ENCODE measurements around the gene ALDH18A1.

DNA sequence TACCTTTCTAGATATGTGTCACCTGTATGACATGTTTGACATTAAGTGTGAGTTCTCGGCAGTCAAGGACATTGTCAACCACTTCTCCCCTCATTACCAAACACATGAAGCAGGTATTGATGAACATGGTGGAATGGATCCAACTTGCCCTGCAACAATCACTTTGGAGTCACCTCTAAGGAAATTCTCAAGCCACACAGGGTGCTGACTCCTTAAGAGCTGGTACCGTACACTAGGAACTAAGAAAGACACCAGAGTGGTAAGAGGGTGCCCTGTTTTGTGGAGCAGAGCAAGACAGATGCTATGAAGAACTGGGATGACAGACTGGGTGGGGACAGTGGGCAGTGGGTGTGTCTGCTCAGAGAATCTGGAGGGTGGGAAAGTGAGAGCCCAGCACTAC, 77.9 kb downstream of the ALDH18A1 start:
- TF ChIP-seq, protein P1, sequence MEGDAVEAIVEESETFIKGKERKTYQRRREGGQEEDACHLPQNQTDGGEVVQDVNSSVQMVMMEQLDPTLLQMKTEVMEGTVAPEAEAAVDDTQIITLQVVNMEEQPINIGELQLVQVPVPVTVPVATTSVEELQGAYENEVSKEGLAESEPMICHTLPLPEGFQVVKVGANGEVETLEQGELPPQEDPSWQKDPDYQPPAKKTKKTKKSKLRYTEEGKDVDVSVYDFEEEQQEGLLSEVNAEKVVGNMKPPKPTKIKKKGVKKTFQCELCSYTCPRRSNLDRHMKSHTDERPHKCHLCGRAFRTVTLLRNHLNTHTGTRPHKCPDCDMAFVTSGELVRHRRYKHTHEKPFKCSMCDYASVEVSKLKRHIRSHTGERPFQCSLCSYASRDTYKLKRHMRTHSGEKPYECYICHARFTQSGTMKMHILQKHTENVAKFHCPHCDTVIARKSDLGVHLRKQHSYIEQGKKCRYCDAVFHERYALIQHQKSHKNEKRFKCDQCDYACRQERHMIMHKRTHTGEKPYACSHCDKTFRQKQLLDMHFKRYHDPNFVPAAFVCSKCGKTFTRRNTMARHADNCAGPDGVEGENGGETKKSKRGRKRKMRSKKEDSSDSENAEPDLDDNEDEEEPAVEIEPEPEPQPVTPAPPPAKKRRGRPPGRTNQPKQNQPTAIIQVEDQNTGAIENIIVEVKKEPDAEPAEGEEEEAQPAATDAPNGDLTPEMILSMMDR (IDR thresholded peaks at IDR 0.05), result no peak
- TF ChIP-seq, protein P2, sequence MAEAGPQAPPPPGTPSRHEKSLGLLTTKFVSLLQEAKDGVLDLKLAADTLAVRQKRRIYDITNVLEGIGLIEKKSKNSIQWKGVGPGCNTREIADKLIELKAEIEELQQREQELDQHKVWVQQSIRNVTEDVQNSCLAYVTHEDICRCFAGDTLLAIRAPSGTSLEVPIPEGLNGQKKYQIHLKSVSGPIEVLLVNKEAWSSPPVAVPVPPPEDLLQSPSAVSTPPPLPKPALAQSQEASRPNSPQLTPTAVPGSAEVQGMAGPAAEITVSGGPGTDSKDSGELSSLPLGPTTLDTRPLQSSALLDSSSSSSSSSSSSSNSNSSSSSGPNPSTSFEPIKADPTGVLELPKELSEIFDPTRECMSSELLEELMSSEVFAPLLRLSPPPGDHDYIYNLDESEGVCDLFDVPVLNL (CRISPR knock-in tag; IDR thresholded peaks at IDR 0.05; ENCODE audit: borderline replicate concordance, low read depth), result no peak
- TF ChIP-seq, protein P3, sequence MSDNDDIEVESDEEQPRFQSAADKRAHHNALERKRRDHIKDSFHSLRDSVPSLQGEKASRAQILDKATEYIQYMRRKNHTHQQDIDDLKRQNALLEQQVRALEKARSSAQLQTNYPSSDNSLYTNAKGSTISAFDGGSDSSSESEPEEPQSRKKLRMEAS (CRISPR knock-in tag; IDR thresholded peaks at IDR 0.05), result no peak
- TF ChIP-seq TCF7 (CRISPR knock-in tag; IDR thresholded peaks at IDR 0.05; ENCODE audit: low read depth) (no peak), ZNF121 (CRISPR knock-in tag; IDR thresholded peaks at IDR 0.05) (no peak), SP1 (CRISPR knock-in tag; conservative IDR thresholded peaks at IDR 0.05) (no peak), RELA (CRISPR knock-in tag; IDR thresholded peaks at IDR 0.05; ENCODE audit: borderline replicate concordance) (no peak), ZNF317 (CRISPR knock-in tag; IDR thresholded peaks at IDR 0.05; ENCODE audit: borderline replicate concordance, low read depth) (no peak)
- TF ChIP-seq, protein P4, sequence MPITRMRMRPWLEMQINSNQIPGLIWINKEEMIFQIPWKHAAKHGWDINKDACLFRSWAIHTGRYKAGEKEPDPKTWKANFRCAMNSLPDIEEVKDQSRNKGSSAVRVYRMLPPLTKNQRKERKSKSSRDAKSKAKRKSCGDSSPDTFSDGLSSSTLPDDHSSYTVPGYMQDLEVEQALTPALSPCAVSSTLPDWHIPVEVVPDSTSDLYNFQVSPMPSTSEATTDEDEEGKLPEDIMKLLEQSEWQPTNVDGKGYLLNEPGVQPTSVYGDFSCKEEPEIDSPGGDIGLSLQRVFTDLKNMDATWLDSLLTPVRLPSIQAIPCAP (CRISPR knock-in tag; IDR thresholded peaks at IDR 0.05), result no peak
- TF ChIP-seq, protein P5, sequence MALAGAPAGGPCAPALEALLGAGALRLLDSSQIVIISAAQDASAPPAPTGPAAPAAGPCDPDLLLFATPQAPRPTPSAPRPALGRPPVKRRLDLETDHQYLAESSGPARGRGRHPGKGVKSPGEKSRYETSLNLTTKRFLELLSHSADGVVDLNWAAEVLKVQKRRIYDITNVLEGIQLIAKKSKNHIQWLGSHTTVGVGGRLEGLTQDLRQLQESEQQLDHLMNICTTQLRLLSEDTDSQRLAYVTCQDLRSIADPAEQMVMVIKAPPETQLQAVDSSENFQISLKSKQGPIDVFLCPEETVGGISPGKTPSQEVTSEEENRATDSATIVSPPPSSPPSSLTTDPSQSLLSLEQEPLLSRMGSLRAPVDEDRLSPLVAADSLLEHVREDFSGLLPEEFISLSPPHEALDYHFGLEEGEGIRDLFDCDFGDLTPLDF (CRISPR knock-in tag; IDR thresholded peaks at IDR 0.05), result no peak

All from WTC11 (cell line).